ENCODE results near the gene C1orf167. TPM values are rescaled to one million over a fixed set of nuclear protein-coding genes. Genes with fewer than 3 reads are reported as not detected.
A peak's percentile ranks its signal among the peaks of the same experiment; 100 is the strongest.

C1orf167 gene
- total and polyA plus RNA-seq, 2 of the 13 experiments (the other 11 are each of a cell fraction or from before 2014, with no cell fraction given) = not detected

GRCh38 chr1:11753555-11754208, 8.3 kb upstream of the C1orf167 start:
- DNase-seq (ENCODE audit: low spot score) = no peak
- Histone ChIP-seq H3K79me2 (ENCODE audit: insufficient read depth, low read length) (no peaks in the 10 kb centered on the region), H3K4me3 (replicated peaks in 1 of 3; ENCODE audit: insufficient read depth in 1 of 3, low read depth in 2 of 3, low read length in 3 of 3) (no peak overlapping the region), H3K9ac (ENCODE audit: insufficient read depth, low read depth, low read length) (no peak overlapping the region), H3K4me1 (ENCODE audit: insufficient read depth, low read length) (peaks cover 10% of the 10 kb centered on the region; the same call in 1 of the 2 replicates), H3K27ac (ENCODE audit: extremely low read length, insufficient read depth, low read length) (no peak overlapping the region), H4K20me1 (ENCODE audit: insufficient read depth, low read length) (no peaks in the 10 kb centered on the region), H3K27me3 (ENCODE audit: control insufficient read depth in 1 of 2, insufficient read depth in 2 of 2, low read length in 2 of 2) (no peaks in the 10 kb centered on the region), H3K9me3 (ENCODE audit: low read length) (no peaks in the 10 kb centered on the region), H3K4me2 (ENCODE audit: low read depth, low read length) (no peak overlapping the region), H2AFZ (ENCODE audit: low read length) (no peak overlapping the region), H3K36me3 (replicated peaks in 1 of 2; ENCODE audit: control insufficient read depth in 1 of 2, insufficient read depth in 2 of 2, low read length in 2 of 2) (peaks cover 0 to 4% of the 10 kb centered on the region in 2 experiments; a peak in 1 of 5 replicates)
- 10% methylated on average over 6 of the region's 7 CpGs for WGBS (ENCODE audit: low lambda C conversion rate)
- ChIA-PET POLR2A (no interaction called here), CTCF (ENCODE audit: low intra/inter-chr PET ratio, low total read pairs) (no interaction called here)
- BruUV-seq (replicated peaks) = no TSS peak
- in situ Hi-C loops (cut with HindIII; ENCODE audit: extremely low pct_ligation_motif_present, low pct_unique_long_range_greater_than_20kb) (loop anchor here (10.0 kb wide), 1 partner anchor 59 kb away; the partner anchor contains the start of gene DRAXIN), intact Hi-C loops (cut with micrococcal nuclease; ENCODE audit: unreplicated experiment) (no loop called here)
- peak; percentile 41 for ATAC-seq
- FAIRE-seq = no peak
- TF ChIP-seq ZNF142 (CRISPR knock-in tag; IDR thresholded peaks at IDR 0.05) (no peak), BCLAF1 (IDR thresholded peaks at IDR 0.05) (no peak), FOXC1 (CRISPR knock-in tag; IDR thresholded peaks at IDR 0.05; ENCODE audit: borderline replicate concordance) (no peak), LRRFIP1 (CRISPR knock-in tag; conservative IDR thresholded peaks at IDR 0.05) (no peak)
- TF ChIP-seq, protein P1, sequence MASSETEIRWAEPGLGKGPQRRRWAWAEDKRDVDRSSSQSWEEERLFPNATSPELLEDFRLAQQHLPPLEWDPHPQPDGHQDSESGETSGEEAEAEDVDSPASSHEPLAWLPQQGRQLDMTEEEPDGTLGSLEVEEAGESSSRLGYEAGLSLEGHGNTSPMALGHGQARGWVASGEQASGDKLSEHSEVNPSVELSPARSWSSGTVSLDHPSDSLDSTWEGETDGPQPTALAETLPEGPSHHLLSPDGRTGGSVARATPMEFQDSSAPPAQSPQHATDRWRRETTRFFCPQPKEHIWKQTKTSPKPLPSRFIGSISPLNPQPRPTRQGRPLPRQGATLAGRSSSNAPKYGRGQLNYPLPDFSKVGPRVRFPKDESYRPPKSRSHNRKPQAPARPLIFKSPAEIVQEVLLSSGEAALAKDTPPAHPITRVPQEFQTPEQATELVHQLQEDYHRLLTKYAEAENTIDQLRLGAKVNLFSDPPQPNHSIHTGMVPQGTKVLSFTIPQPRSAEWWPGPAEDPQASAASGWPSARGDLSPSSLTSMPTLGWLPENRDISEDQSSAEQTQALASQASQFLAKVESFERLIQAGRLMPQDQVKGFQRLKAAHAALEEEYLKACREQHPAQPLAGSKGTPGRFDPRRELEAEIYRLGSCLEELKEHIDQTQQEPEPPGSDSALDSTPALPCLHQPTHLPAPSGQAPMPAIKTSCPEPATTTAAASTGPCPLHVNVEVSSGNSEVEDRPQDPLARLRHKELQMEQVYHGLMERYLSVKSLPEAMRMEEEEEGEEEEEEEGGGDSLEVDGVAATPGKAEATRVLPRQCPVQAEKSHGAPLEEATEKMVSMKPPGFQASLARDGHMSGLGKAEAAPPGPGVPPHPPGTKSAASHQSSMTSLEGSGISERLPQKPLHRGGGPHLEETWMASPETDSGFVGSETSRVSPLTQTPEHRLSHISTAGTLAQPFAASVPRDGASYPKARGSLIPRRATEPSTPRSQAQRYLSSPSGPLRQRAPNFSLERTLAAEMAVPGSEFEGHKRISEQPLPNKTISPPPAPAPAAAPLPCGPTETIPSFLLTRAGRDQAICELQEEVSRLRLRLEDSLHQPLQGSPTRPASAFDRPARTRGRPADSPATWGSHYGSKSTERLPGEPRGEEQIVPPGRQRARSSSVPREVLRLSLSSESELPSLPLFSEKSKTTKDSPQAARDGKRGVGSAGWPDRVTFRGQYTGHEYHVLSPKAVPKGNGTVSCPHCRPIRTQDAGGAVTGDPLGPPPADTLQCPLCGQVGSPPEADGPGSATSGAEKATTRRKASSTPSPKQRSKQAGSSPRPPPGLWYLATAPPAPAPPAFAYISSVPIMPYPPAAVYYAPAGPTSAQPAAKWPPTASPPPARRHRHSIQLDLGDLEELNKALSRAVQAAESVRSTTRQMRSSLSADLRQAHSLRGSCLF (CRISPR knock-in tag; IDR thresholded peaks at IDR 0.05; ENCODE audit: borderline replicate concordance) = no peak

Measured in HepG2 (cell line).